HG02763 (cell line): ENCODE data around the gene TBC1D23.
"Not testable (repeated sequence)": the region's sequence is repeated elsewhere in the genome, so short reads cannot be mapped to it uniquely, and the experiment has no call there.

Experiments used
- ATAC-seq: cut with Tn5 transposase; IDR thresholded peaks from one replicate; pipeline ENCODE4 v1.9.1; 2021; ENCODE audit warnings: mild to moderate bottlenecking, moderate library complexity; ENCODE audit not compliant: unreplicated experiment

Gene TBC1D23

GRCh38 chr3:100254168-100254777 lies 6.5 kb upstream of the TBC1D23 start:
- no peak for ATAC-seq

- no peak for ATAC-seq
Measured at GRCh38 chr3:100256731-100257151, 4.1 kb upstream of the TBC1D23 start.

- ATAC-seq, result no peak
Measured at GRCh38 chr3:100257586-100257985, 3.2 kb upstream of the TBC1D23 start.

GRCh38 chr3:100260081-100260684 lies 609 bp upstream of the TBC1D23 start:
- ATAC-seq, result no peak

- ATAC-seq, result no peak
Measured at GRCh38 chr3:100261485-100261903, 702 bp downstream of the TBC1D23 start.

- ATAC-seq, result not testable (repeated sequence)
Measured at GRCh38 chr3:100262925-100263324, 2.1 kb downstream of the TBC1D23 start.

- no peak for ATAC-seq
Measured at GRCh38 chr3:100263583-100263982, 2.8 kb downstream of the TBC1D23 start.

GRCh38 chr3:100264242-100264641 lies 3.5 kb downstream of the TBC1D23 start:
- no peak for ATAC-seq

GRCh38 chr3:100265016-100265415 lies 4.2 kb downstream of the TBC1D23 start:
- no peak for ATAC-seq

GRCh38 chr3:100266531-100266930 lies 5.7 kb downstream of the TBC1D23 start:
- ATAC-seq, result no peak

GRCh38 chr3:100268156-100268555 lies 7.4 kb downstream of the TBC1D23 start:
- ATAC-seq, result no peak

GRCh38 chr3:100269001-100269400 lies 8.2 kb downstream of the TBC1D23 start:
- ATAC-seq, result no peak

GRCh38 chr3:100269410-100270214 lies 8.8 kb downstream of the TBC1D23 start:
- ATAC-seq, result no peak

GRCh38 chr3:100270215-100270583 lies 9.4 kb downstream of the TBC1D23 start:
- no peak for ATAC-seq

GRCh38 chr3:100271522-100271921 lies 10.7 kb downstream of the TBC1D23 start:
- ATAC-seq, result no peak

GRCh38 chr3:100272797-100273611 lies 12.2 kb downstream of the TBC1D23 start:
- ATAC-seq, result not testable (repeated sequence)

- no peak for ATAC-seq
Measured at GRCh38 chr3:100274361-100274760, 13.6 kb downstream of the TBC1D23 start.

- ATAC-seq, result no peak
Measured at GRCh38 chr3:100277255-100277800, 16.5 kb downstream of the TBC1D23 start.

GRCh38 chr3:100278910-100279309 lies 18.1 kb downstream of the TBC1D23 start:
- no peak for ATAC-seq

GRCh38 chr3:100288288-100288894 lies 27.6 kb downstream of the TBC1D23 start:
- no peak for ATAC-seq
